ENCODE data around the gene AHRR.

Gene AHRR

GRCh38 chr5:312845-313244 is 8.7 kb upstream of the AHRR start:
- Histone ChIP-seq H4K20me1 (ENCODE audit: insufficient read depth, low read length) (no peaks in the 10 kb centered on the region), H3K4me3 (ENCODE audit: low read depth, low read length, poor library complexity, severe bottlenecking) (no peak overlapping the region), H2AFZ (ENCODE audit: low read length) (no peak overlapping the region), H3K4me2 (ENCODE audit: low read length) (no peak overlapping the region), H3K79me2 (ENCODE audit: insufficient read depth, low read length) (no peaks in the 10 kb centered on the region), H3K4me1 (ENCODE audit: insufficient read depth, low read length, severe bottlenecking) (peaks cover 20% of the 10 kb centered on the region), H3K36me3 (ENCODE audit: insufficient read depth, low read length) (peaks cover 32% of the 10 kb centered on the region; the same call in 1 of the 2 replicates), H3K9ac (ENCODE audit: low read length) (no peak overlapping the region), H3K9me3 (ENCODE audit: low read length) (no peaks in the 10 kb centered on the region), H3K27ac (ENCODE audit: low read depth, low read length, poor library complexity, severe bottlenecking) (no peak overlapping the region), H3K27me3 (ENCODE audit: insufficient read depth, low read length) (no peaks in the 10 kb centered on the region), H3K9me2 (ENCODE audit: low read depth, low read length) (no peaks in the 10 kb centered on the region), H3F3A (ENCODE audit: insufficient read depth, low read length) (no peaks in the 10 kb centered on the region)
- no peak for TF ChIP-seq CTCF (IDR thresholded peaks at IDR 0.05; ENCODE audit: low read length)
- TF ChIP-seq EZH2 (IDR thresholded peaks at IDR 0.05; ENCODE audit: borderline replicate concordance, low read length) = no peak

- Histone ChIP-seq H3K36me3 (ENCODE audit: insufficient read depth, low read length) (peaks cover 30% of the 10 kb centered on the region; the same call in 1 of the 2 replicates), H3K9me2 (ENCODE audit: low read depth, low read length) (no peaks in the 10 kb centered on the region), H3K4me3 (ENCODE audit: low read depth, low read length, poor library complexity, severe bottlenecking) (no peak overlapping the region), H2AFZ (ENCODE audit: low read length) (no peak overlapping the region), H3K4me1 (ENCODE audit: insufficient read depth, low read length, severe bottlenecking) (peaks cover 19% of the 10 kb centered on the region), H3K9ac (ENCODE audit: low read length) (no peak overlapping the region), H3K4me2 (ENCODE audit: low read length) (no peak overlapping the region), H3K27ac (ENCODE audit: low read depth, low read length, poor library complexity, severe bottlenecking) (no peak overlapping the region), H3K27me3 (ENCODE audit: insufficient read depth, low read length) (no peaks in the 10 kb centered on the region), H3F3A (ENCODE audit: insufficient read depth, low read length) (no peaks in the 10 kb centered on the region), H3K9me3 (ENCODE audit: low read length) (no peaks in the 10 kb centered on the region), H3K79me2 (ENCODE audit: insufficient read depth, low read length) (no peaks in the 10 kb centered on the region), H4K20me1 (ENCODE audit: insufficient read depth, low read length) (no peaks in the 10 kb centered on the region)
- TF ChIP-seq EZH2 (IDR thresholded peaks at IDR 0.05; ENCODE audit: borderline replicate concordance, low read length) (no peak), CTCF (IDR thresholded peaks at IDR 0.05; ENCODE audit: low read length) (no peak)
Observed at GRCh38 chr5:313265-313664, 8.2 kb upstream of the AHRR start.

GRCh38 chr5:313806-314376 is 7.6 kb upstream of the AHRR start:
- Histone ChIP-seq H3K79me2 (ENCODE audit: insufficient read depth, low read length) (no peaks in the 10 kb centered on the region), H3K4me1 (ENCODE audit: insufficient read depth, low read length, severe bottlenecking) (peaks cover 12% of the 10 kb centered on the region), H3K36me3 (ENCODE audit: insufficient read depth, low read length) (peaks cover 30% of the 10 kb centered on the region; the same call in 1 of the 2 replicates), H3F3A (ENCODE audit: insufficient read depth, low read length) (no peaks in the 10 kb centered on the region), H4K20me1 (ENCODE audit: insufficient read depth, low read length) (no peaks in the 10 kb centered on the region), H3K9me2 (ENCODE audit: low read depth, low read length) (no peaks in the 10 kb centered on the region), H3K4me3 (ENCODE audit: low read depth, low read length, poor library complexity, severe bottlenecking) (no peak overlapping the region), H3K9ac (ENCODE audit: low read length) (no peak overlapping the region), H3K27ac (ENCODE audit: low read depth, low read length, poor library complexity, severe bottlenecking) (no peak overlapping the region), H3K4me2 (ENCODE audit: low read length) (no peak overlapping the region), H3K9me3 (ENCODE audit: low read length) (no peaks in the 10 kb centered on the region), H2AFZ (ENCODE audit: low read length) (no peak overlapping the region), H3K27me3 (ENCODE audit: insufficient read depth, low read length) (no peaks in the 10 kb centered on the region)
- no peak for TF ChIP-seq EZH2 (IDR thresholded peaks at IDR 0.05; ENCODE audit: borderline replicate concordance, low read length)
- TF ChIP-seq CTCF (IDR thresholded peaks at IDR 0.05; ENCODE audit: low read length) = no peak
